GM12878 (cell line): ENCODE measurements around the gene MPP1. TPM values are rescaled to one million over a fixed set of nuclear protein-coding genes. Genes with fewer than 3 reads are reported as not detected.

ENCODE experiments used
- ATAC-seq: fragments of 200-7000 bp; cut with Tn5 transposase; 3 replicates; pipeline ENCODE4 v1.9.1; 2020; ENCODE audit warnings: mild to moderate bottlenecking, moderate library complexity
- BruUV-seq: library from RNA; stranded (reverse); fragments of 400-500 nt; replicated peaks from 2 replicates; lab custom pipeline; 2021; lab: Mats Ljungman, UMichigan
- CTCF ChIA-PET: fragments of 300-600 bp; sonication (Branson Sonifier 250); formaldehyde crosslinking; extraction: SDS; loops from one replicate; lab custom pipeline; 2021; ENCODE audit warnings: inconsistent platforms; lab: Yijun Ruan, JAX
- POLR2A ChIA-PET: fragments of 350-600 bp; formaldehyde crosslinking; extraction: SDS; loops from one replicate; lab custom pipeline; 2021; ENCODE audit warnings: inconsistent platforms; lab: Charles Lee
- RAD21 ChIA-PET: fragments of 300-600 bp; sonication (Branson Sonifier 250); formaldehyde crosslinking; loops from one replicate; lab custom pipeline; 2023; ENCODE audit warnings: antibody characterized with exemption; ENCODE audit not compliant: unreplicated experiment; lab: Charles Lee
- SMC1A ChIA-PET: fragments of 300-600 bp; sonication (Branson Sonifier 250); formaldehyde crosslinking; loops from one replicate; lab custom pipeline; 2023; ENCODE audit not compliant: unreplicated experiment, uncharacterized antibody; lab: Charles Lee
- DNase-seq: peaks from one replicate; pipeline ENCODE4 v3.0.0-alpha.2; 2011; ENCODE audit warnings: low read depth, low spot score
- FAIRE-seq: peaks from 3 replicates; lab custom pipeline; 2011; peaks lifted over from hg19 to GRCh38; lab: Jason Lieb, UNC
- H2AFZ ChIP-seq: 2 replicates; pipeline ENCODE4 v1.6.0; 2011; ENCODE audit warnings: low read depth, low read length, control low read depth; ENCODE audit not compliant: control insufficient read depth
- H3K27ac ChIP-seq: 2 replicates; pipeline ENCODE4 v1.5.1; 2011; ENCODE audit warnings: control low read depth; ENCODE audit not compliant: control insufficient read depth, insufficient read depth
- H3K27me3 ChIP-seq, 2 experiments: replicated peaks in 1 of 2; 2 replicates each; pipeline versions ENCODE4 v1.6.0 to v1.6.1; 2011; ENCODE audit warnings: low read length in 1 of 2; ENCODE audit not compliant: control insufficient read depth in 2 of 2, insufficient read depth in 2 of 2
- H3K36me3 ChIP-seq, 2 experiments: 2 replicates each; pipeline ENCODE4 v1.5.1; 2011; ENCODE audit warnings: low read length in 1 of 2; ENCODE audit not compliant: control insufficient read depth in 2 of 2, insufficient read depth in 2 of 2
- H3K4me1 ChIP-seq: 2 replicates; pipeline ENCODE4 v1.6.1; 2011; ENCODE audit warnings: mild to moderate bottlenecking, low read length, moderate library complexity, mixed read lengths; ENCODE audit not compliant: control insufficient read depth, insufficient read depth
- H3K4me2 ChIP-seq: 2 replicates; pipeline ENCODE4 v1.6.0; 2011; ENCODE audit warnings: control low read depth; ENCODE audit not compliant: control insufficient read depth, insufficient read depth
- H3K4me3 ChIP-seq: fragments of 200-600 bp; sonication (generic); 2 replicates; pipeline ENCODE4 v1.5.1; 2016
- H3K79me2 ChIP-seq: 2 replicates; pipeline ENCODE4 v1.6.0; 2011; ENCODE audit warnings: low read length; ENCODE audit not compliant: control insufficient read depth, insufficient read depth
- H3K9ac ChIP-seq: 2 replicates; pipeline ENCODE4 v1.8.0; 2011; ENCODE audit warnings: low read length, control low read depth, mixed read lengths; ENCODE audit not compliant: control insufficient read depth, insufficient read depth
- H3K9me3 ChIP-seq: replicated peaks from 3 replicates; pipeline ENCODE4 v1.5.1; 2011; ENCODE audit warnings: mild to moderate bottlenecking, low read length; ENCODE audit not compliant: control insufficient read depth, insufficient read depth
- H4K20me1 ChIP-seq: 2 replicates; pipeline ENCODE4 v1.6.0; 2011; ENCODE audit not compliant: control insufficient read depth, insufficient read depth
- BHLHE40 ChIP-seq, 2 experiments: fragments of 450-650 bp in 1 of 2; IDR thresholded peaks; 2 replicates each; pipeline ENCODE4 v1.6.1; 2011 to 2017; ENCODE audit warnings: low read depth in 2 of 2, borderline replicate concordance in 1 of 2, improper control_type of control experiment in 1 of 2, low read length in 1 of 2, mild to moderate bottlenecking in 1 of 2
- CHD1 ChIP-seq: IDR thresholded peaks from 2 replicates; pipeline ENCODE4 v1.6.1; 2012; ENCODE audit warnings: low read depth, low read length, improper control_type of control experiment
- FOXK2 ChIP-seq: fragments of 450-650 bp; IDR thresholded peaks from 2 replicates; pipeline ENCODE4 v1.6.1; 2017; ENCODE audit warnings: mild to moderate bottlenecking, moderate library complexity
- MEF2A ChIP-seq: IDR thresholded peaks from 2 replicates; pipeline ENCODE4 v1.6.1; 2011; ENCODE audit warnings: low read depth, mild to moderate bottlenecking, low read length, moderate library complexity; ENCODE audit not compliant: insufficient read depth
- NR2C1 ChIP-seq: fragments of 450-650 bp; IDR thresholded peaks from 2 replicates; pipeline ENCODE4 v1.6.1; 2017; ENCODE audit warnings: antibody characterized with exemption, mild to moderate bottlenecking, moderate library complexity
- POLR2A ChIP-seq: IDR thresholded peaks from 2 replicates; pipeline ENCODE4 v1.6.1; 2011; ENCODE audit warnings: low read depth, mild to moderate bottlenecking, low read length
- SIN3A ChIP-seq: IDR thresholded peaks from 2 replicates; pipeline ENCODE4 v1.6.1; 2012; ENCODE audit warnings: low read depth, low read length, improper control_type of control experiment
- SMARCA5 ChIP-seq: fragments of 450-650 bp; IDR thresholded peaks from 2 replicates; pipeline ENCODE4 v1.6.1; 2017; ENCODE audit warnings: mild to moderate bottlenecking
- SREBF2 ChIP-seq: IDR thresholded peaks from 2 replicates; pipeline ENCODE4 v1.6.1; 2012; ENCODE audit warnings: mild to moderate bottlenecking, low read length
- WGBS: methylation state at CpG from one replicate; pipeline ENCODE4 v1.1.6; 2016; ENCODE audit warnings: low lambda C conversion rate; ENCODE audit not compliant: insufficient replicate concordance, insufficient coverage; ENCODE audit errors: missing lambda C conversion rate; 5-methylcytosine and 5-hydroxymethylcytosine counted together
- in situ Hi-C: fragments of 300-500 bp; cut with MboI; formaldehyde crosslinking; loops from 9 replicates; pipeline ENCODE4 v1.14.3; 2018; ENCODE audit warnings: mixed read lengths
- intact Hi-C: fragments of 100-400 bp; cut with micrococcal nuclease; formaldehyde crosslinking; loops from one replicate; pipeline ENCODE4 v1.14.2; 2022; ENCODE audit not compliant: unreplicated experiment
- polyA plus RNA-seq, 11 experiments: library from polyadenylated mRNA; depleted of rRNA in 4 of 11; unstranded in 6 of 11; stranded (reverse) in 5 of 11; fragments of >200 nt; fragmentation: Nextera tagmentation in 4 of 11; fragmentation: Illumina TruSeq in 1 of 11; extraction: Ambion mirVana in 4 of 11; extraction: Trizol in 1 of 11; gene quantifications; 1 replicate in 1 of 11; 2 replicates in 10 of 11; pipeline versions ENCODE4 v1.2.1 to v1.2.3, GENCODE V29; 2011 to 2016; ENCODE audit warnings: inconsistent platforms in 2 of 11, missing spikeins in 2 of 11, low read depth in 1 of 11
- total RNA-seq, 4 experiments: library from RNA; depleted of rRNA in 3 of 4; stranded (reverse); fragments of >200 nt in 3 of 4; fragmentation: Illumina TruSeq in 1 of 4; extraction: Trizol in 1 of 4; gene quantifications; 2 replicates each; pipeline versions ENCODE4 v1.2.1 to v1.2.3, GENCODE V29; 2013 to 2021
- TF ChIP-seq, protein P1 (sequence below): IDR thresholded peaks from 2 replicates; pipeline ENCODE4 v1.6.1; 2012; ENCODE audit warnings: low read depth, low read length, improper control_type of control experiment
- TF ChIP-seq, protein P2 (sequence below): fragments of 450-650 bp; IDR thresholded peaks from 2 replicates; pipeline ENCODE4 v1.6.1; 2017; ENCODE audit warnings: low read depth, mild to moderate bottlenecking, moderate library complexity

MPP1 gene
- total and polyA plus RNA-seq, 10 of the 15 experiments (the other 5 are each of a cell fraction or from before 2014, with no cell fraction given): 1.9 to 20.1 (median 14.8) TPM

DNA sequence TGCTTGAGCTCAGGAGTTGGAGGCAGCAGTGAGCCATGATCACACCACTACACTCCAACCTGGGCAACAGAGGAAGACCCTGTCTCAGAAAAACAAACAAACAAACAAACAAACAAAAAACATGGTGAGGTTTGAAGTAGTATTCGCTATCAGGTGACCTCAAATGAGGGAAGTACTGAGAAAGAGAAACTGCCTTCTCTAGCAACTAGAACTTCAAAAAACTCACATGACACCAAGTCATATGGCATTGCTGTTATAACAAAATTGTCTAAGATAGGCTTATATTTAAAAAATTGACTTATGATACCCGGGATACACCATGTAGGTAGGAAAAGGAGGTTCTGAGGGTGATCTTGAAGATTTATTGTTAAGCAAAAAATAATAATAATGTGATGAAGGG is 10.3 kb downstream of the MPP1 start:
- POLR2A ChIA-PET: no interaction called here
- no TSS peak for BruUV-seq
- RAD21 ChIA-PET: no interaction called here
- no peaks in the 10 kb centered on the region for H3K4me1 ChIP-seq
- no peak overlapping the region for H3K4me3 ChIP-seq
- H3K27ac ChIP-seq: no peak overlapping the region
- CTCF ChIA-PET: interaction anchor here (0.8 kb wide), 1 partner anchor 46 kb away, joined by 3 read pairs; no protein-coding TSS in a partner anchor
- H3K9me3 ChIP-seq: no peaks in the 10 kb centered on the region
- no peaks in the 10 kb centered on the region for H3K27me3 ChIP-seq
- TF ChIP-seq CHD1 (no peak), SMARCA5 (no peak), NR2C1 (no peak), SIN3A (no peak), POLR2A (no peak), BHLHE40 (IDR thresholded peaks at IDR 0.05; ENCODE audit: borderline replicate concordance in 1 of 2, low read depth in 2 of 2, low read length in 1 of 2) (no peak), FOXK2 (no peak)
- H3K79me2 ChIP-seq: no peaks in the 10 kb centered on the region
- no peak overlapping the region for H3K4me2 ChIP-seq
- no peak overlapping the region for H2AFZ ChIP-seq
- ATAC-seq: no peak
- SMC1A ChIA-PET: no interaction called here
- no peaks in the 10 kb centered on the region for H4K20me1 ChIP-seq
- in situ Hi-C loops (no loop called here), intact Hi-C loops (no loop called here)
- H3K36me3 ChIP-seq: no peaks in the 10 kb centered on the region
- DNase-seq: no peak
- no peak for FAIRE-seq
- no peak overlapping the region for H3K9ac ChIP-seq
- 22% methylated on average over 2 of the region's 2 CpGs for WGBS

DNA sequence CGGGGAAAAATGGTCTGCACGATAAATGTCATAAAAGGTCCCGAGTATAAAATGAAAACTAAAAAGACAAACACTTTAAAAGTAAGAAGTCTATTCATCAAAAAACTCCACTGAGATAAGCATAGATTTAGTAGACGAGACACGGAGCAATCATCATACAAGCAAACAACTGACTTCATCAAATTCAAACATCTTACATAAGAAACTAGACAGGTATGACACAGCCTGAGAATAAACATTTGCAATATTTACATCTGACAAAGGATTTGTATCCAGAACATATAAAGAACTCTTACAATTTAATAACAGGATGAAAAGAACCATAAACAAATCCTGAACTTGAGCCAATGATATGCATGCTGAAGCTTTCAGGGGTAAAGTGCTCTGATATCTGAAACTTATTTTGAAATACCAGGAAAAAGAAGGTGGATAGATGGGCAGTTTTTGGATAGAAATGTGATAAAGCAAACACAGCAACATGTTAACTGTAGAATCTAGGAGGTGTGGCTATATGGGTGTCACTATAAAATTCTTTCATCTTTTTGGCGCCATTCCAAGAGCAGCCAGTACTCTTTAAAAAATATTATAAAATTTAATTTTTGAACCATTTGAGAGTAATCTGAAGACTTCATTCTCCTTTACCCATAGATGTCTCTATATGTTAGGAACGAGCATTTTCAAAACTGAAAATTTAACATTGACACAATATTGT is 12.0 kb downstream of the MPP1 start:
- 75% methylated on average over 7 of the region's 7 CpGs for WGBS
- in situ Hi-C loops (no loop called here), intact Hi-C loops (no loop called here)
- FAIRE-seq: no peak
- Histone ChIP-seq H3K4me2 (no peak overlapping the region), H3K4me1 (no peaks in the 10 kb centered on the region), H3K9ac (no peak overlapping the region), H3K27ac (no peak overlapping the region), H3K27me3 (no peaks in the 10 kb centered on the region), H3K79me2 (no peaks in the 10 kb centered on the region), H3K36me3 (no peaks in the 10 kb centered on the region), H3K9me3 (no peaks in the 10 kb centered on the region), H3K4me3 (no peak overlapping the region), H4K20me1 (no peaks in the 10 kb centered on the region), H2AFZ (no peak overlapping the region)
- TF ChIP-seq, protein P1, sequence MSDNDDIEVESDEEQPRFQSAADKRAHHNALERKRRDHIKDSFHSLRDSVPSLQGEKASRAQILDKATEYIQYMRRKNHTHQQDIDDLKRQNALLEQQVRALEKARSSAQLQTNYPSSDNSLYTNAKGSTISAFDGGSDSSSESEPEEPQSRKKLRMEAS: no peak
- TF ChIP-seq MEF2A: no peak
- TF ChIP-seq, protein P2, sequence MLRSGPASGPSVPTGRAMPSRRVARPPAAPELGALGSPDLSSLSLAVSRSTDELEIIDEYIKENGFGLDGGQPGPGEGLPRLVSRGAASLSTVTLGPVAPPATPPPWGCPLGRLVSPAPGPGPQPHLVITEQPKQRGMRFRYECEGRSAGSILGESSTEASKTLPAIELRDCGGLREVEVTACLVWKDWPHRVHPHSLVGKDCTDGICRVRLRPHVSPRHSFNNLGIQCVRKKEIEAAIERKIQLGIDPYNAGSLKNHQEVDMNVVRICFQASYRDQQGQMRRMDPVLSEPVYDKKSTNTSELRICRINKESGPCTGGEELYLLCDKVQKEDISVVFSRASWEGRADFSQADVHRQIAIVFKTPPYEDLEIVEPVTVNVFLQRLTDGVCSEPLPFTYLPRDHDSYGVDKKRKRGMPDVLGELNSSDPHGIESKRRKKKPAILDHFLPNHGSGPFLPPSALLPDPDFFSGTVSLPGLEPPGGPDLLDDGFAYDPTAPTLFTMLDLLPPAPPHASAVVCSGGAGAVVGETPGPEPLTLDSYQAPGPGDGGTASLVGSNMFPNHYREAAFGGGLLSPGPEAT: no peak
- no peak for TF ChIP-seq SREBF2
- ChIA-PET CTCF (no interaction called here), RAD21 (no interaction called here), SMC1A (no interaction called here), POLR2A (no interaction called here)
- DNase-seq: no peak
- no peak for ATAC-seq
- BruUV-seq: no TSS peak
